Measurements from ENCODE around the gene STXBP5. TPM values are rescaled to one million over a fixed set of nuclear protein-coding genes. Genes with fewer than 3 reads are reported as not detected.

Gene STXBP5
- total RNA-seq, 1 donor, result 144 TPM

GRCh38 chr6:147416622-147417021 lies 212.4 kb downstream of the STXBP5 start:
- Histone ChIP-seq H3K27me3 (ENCODE audit: insufficient read depth, low read length) (peaks cover 3% of the 10 kb centered on the region), H3K4me2 (ENCODE audit: insufficient read depth, low read length) (no peak overlapping the region), H3K4me3 (ENCODE audit: insufficient read depth, low read length) (no peak overlapping the region), H4K20me1 (ENCODE audit: insufficient read depth, low read length) (no peaks in the 10 kb centered on the region), H3K79me2 (ENCODE audit: insufficient read depth, low read length) (no peaks in the 10 kb centered on the region), H3K36me3 (ENCODE audit: insufficient read depth, low read length) (no peaks in the 10 kb centered on the region), H3K4me1 (ENCODE audit: insufficient read depth, low read length) (no peaks in the 10 kb centered on the region), H2AFZ (ENCODE audit: low read length) (no peak overlapping the region), H3K27ac (ENCODE audit: low read depth, low read length) (no peak overlapping the region), H3K9me3 (ENCODE audit: low read depth, low read length) (no peaks in the 10 kb centered on the region)
- no peak for DNase-seq (ENCODE audit: insufficient read length, low spot score, missing footprints)
- TF ChIP-seq CTCF (IDR thresholded peaks at IDR 0.05; ENCODE audit: extremely low read depth, low read depth, low read length), result no peak

GRCh38 chr6:147417954-147418353 lies 213.7 kb downstream of the STXBP5 start:
- TF ChIP-seq CTCF (IDR thresholded peaks at IDR 0.05; ENCODE audit: extremely low read depth, low read depth, low read length), result no peak
- H3K4me3 ChIP-seq (ENCODE audit: insufficient read depth, low read length), result no peak overlapping the region
- no peak overlapping the region for H2AFZ ChIP-seq (ENCODE audit: low read length)
- H3K4me1 ChIP-seq (ENCODE audit: insufficient read depth, low read length), result no peaks in the 10 kb centered on the region
- peaks cover 3% of the 10 kb centered on the region for H3K27me3 ChIP-seq (ENCODE audit: insufficient read depth, low read length)
- H3K79me2 ChIP-seq (ENCODE audit: insufficient read depth, low read length), result no peaks in the 10 kb centered on the region
- H3K36me3 ChIP-seq (ENCODE audit: insufficient read depth, low read length), result no peaks in the 10 kb centered on the region
- no peaks in the 10 kb centered on the region for H4K20me1 ChIP-seq (ENCODE audit: insufficient read depth, low read length)
- no peak overlapping the region for H3K27ac ChIP-seq (ENCODE audit: low read depth, low read length)
- no peaks in the 10 kb centered on the region for H3K9me3 ChIP-seq (ENCODE audit: low read depth, low read length)
- DNase-seq (ENCODE audit: insufficient read length, low spot score, missing footprints), result no peak
- H3K4me2 ChIP-seq (ENCODE audit: insufficient read depth, low read length), result no peak overlapping the region

GRCh38 chr6:147418523-147418922 lies 214.3 kb downstream of the STXBP5 start:
- Histone ChIP-seq H3K4me1 (ENCODE audit: insufficient read depth, low read length) (no peaks in the 10 kb centered on the region), H3K4me2 (ENCODE audit: insufficient read depth, low read length) (no peak overlapping the region), H3K9me3 (ENCODE audit: low read depth, low read length) (no peaks in the 10 kb centered on the region), H3K36me3 (ENCODE audit: insufficient read depth, low read length) (no peaks in the 10 kb centered on the region), H3K79me2 (ENCODE audit: insufficient read depth, low read length) (no peaks in the 10 kb centered on the region), H3K27ac (ENCODE audit: low read depth, low read length) (no peak overlapping the region), H2AFZ (ENCODE audit: low read length) (no peak overlapping the region), H3K4me3 (ENCODE audit: insufficient read depth, low read length) (no peak overlapping the region), H4K20me1 (ENCODE audit: insufficient read depth, low read length) (no peaks in the 10 kb centered on the region), H3K27me3 (ENCODE audit: insufficient read depth, low read length) (peaks cover 3% of the 10 kb centered on the region)
- TF ChIP-seq CTCF (IDR thresholded peaks at IDR 0.05; ENCODE audit: extremely low read depth, low read depth, low read length), result no peak
- no peak for DNase-seq (ENCODE audit: insufficient read length, low spot score, missing footprints)

- Histone ChIP-seq H3K27ac (ENCODE audit: low read depth, low read length) (no peak overlapping the region), H3K36me3 (ENCODE audit: insufficient read depth, low read length) (no peaks in the 10 kb centered on the region), H3K9me3 (ENCODE audit: low read depth, low read length) (no peaks in the 10 kb centered on the region), H3K79me2 (ENCODE audit: insufficient read depth, low read length) (no peaks in the 10 kb centered on the region), H2AFZ (ENCODE audit: low read length) (no peak overlapping the region), H4K20me1 (ENCODE audit: insufficient read depth, low read length) (no peaks in the 10 kb centered on the region), H3K27me3 (ENCODE audit: insufficient read depth, low read length) (no peaks in the 10 kb centered on the region), H3K4me1 (ENCODE audit: insufficient read depth, low read length) (no peaks in the 10 kb centered on the region), H3K4me3 (ENCODE audit: insufficient read depth, low read length) (no peak overlapping the region), H3K4me2 (ENCODE audit: insufficient read depth, low read length) (no peak overlapping the region)
- DNase-seq (ENCODE audit: insufficient read length, low spot score, missing footprints), result no peak
- TF ChIP-seq CTCF (IDR thresholded peaks at IDR 0.05; ENCODE audit: extremely low read depth, low read depth, low read length), result no peak
Observed at GRCh38 chr6:147421903-147422302, 217.7 kb downstream of the STXBP5 start.

Data from osteoblast (primary cell).